Measurements from ENCODE around the gene IGF2BP3. TPM values are rescaled to one million over a fixed set of nuclear protein-coding genes. Genes with fewer than 3 reads are reported as not detected.

Gene IGF2BP3
- 14.6 and 17.7 TPM in 2 replicates for total RNA-seq

DNA sequence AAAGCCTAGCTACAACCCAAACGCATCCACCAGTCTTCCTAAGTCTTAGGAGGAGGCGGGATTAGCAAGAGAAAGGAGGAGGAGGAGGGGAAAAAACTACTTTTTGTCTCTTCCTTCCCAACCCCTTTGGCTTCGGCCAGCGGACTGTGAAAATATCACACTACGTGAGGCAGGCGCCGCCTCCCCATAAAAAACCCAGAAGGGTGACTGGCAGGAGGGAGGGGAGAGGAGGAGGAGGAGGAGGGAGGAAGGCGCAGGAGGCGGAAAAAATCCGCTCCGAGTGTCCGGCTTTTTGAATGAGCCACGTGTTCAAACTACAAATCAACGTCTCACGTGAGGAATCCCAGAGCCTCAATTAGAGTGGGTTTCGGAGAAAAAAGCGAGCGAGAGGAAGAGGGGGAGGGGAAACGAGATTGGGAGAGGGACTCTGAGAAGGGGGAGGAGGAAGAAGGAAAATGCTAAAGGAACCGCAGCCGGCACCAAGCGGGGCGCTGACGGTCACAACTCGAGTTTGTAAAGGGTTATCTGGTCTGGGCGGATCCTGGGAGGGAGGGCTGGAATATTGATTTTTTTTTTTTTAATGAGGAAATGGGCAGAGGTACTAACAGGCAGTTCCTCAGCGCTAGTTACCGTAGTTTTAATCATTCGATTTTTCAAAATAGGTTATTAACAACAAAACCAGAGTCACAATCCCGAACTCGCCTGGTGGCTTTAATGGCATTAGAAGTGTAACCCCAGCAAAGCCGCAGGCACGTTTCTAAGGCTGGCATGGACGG, at the start of gene IGF2BP3:
Gene IGF2BP3 (minus strand): TSS at position 162 of the 776 bp plus-strand sequence. CDS start 381 bp downstream, outside the sequence.

DNA sequence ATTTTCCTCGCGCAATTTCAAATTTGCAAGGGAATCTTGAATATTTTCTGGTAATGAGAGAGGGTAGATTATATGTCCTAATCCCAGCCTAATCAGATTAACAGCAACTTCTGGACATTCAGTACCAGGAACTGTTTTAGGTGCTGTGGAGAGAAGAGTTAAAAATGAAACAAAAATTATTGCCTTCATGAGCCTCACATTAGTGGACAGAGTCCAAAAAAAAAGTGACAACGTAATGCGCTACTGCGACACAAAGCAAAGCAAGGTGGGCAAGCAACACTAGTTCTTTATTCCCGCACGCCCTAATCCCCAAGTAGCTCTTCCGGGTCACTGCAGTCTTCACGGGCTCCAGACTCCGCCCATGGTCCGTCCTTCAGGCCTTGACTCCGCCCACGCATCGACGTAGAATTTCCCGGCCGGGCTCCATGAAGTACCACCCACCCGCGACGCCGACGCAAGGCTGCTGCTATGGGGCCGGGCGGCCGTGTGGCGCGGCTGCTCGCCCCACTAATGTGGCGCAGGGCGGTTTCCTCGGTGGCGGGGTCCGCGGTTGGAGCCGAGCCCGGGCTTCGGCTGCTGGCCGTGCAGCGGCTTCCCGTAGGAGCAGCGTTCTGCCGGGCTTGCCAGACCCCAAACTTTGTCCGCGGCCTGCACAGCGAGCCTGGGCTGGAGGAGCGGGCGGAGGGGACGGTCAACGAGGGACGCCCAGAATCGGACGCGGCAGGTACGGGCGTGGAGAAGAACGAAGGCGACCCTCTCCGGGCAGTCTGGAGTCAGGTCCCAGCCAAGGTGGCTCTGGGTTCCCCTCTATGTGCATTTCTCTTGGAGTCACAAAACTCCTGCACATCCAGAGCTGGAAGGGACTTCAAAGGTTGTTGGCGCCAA, 171.2 kb downstream of the IGF2BP3 start, which contains the start of gene MALSU1:
Gene MALSU1 (plus strand): TSS at position 455 of the 885 bp plus-strand sequence. CDS start 14 bp downstream, at position 469.

Other genes starting within 250 kb of the IGF2BP3 start
- 196 and 209 TPM in 2 replicates for gene GPNMB, start 223.7 kb downstream of the IGF2BP3 start, total RNA-seq
- 66.0 and 73.8 TPM in 2 replicates for gene MALSU1, start 171.2 kb downstream of the IGF2BP3 start, total RNA-seq
- gene TRA2A, start 61.5 kb upstream of the IGF2BP3 start, total RNA-seq = 15.0 and 17.7 TPM in 2 replicates
- 6.4 and 9.2 TPM in 2 replicates for gene CCDC126, start 126.9 kb upstream of the IGF2BP3 start, total RNA-seq
- 0.56 and 0.64 TPM in 2 replicates for gene FAM221A, start 209.7 kb upstream of the IGF2BP3 start, total RNA-seq
- gene STK31, start 239.7 kb upstream of the IGF2BP3 start, total RNA-seq = not detected in 2 replicates

Data from cardiac ventricle fibroblast (primary cell).